HG02938 (cell line): ENCODE data around the gene ADRM1.

ENCODE experiments used
- ATAC-seq: cut with Tn5 transposase; IDR thresholded peaks from one replicate; pipeline ENCODE4 v1.9.1; 2021; ENCODE audit warnings: mild to moderate bottlenecking, moderate library complexity; ENCODE audit not compliant: unreplicated experiment

The ADRM1 gene

GRCh38 chr20:62334881-62335280, 32.1 kb downstream of the ADRM1 start:
- no peak for ATAC-seq

DNA sequence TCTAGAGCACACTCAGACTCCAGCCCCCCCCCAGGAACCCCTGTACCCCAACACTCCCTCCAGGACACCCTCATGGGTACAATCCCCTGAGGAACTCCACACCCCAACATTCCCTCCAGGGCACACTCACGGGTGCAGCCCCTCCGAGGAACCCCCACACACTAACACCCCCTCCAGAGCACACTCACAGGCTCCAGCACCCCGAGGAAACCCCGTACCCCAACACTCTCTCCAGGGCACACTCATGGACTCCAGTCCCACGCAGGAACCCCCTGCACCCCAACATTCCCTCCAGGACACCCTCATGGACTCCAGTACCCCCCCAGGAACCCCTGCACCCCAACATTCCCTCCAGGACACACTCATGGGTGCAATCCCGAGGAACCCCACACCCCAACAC, 32.7 kb downstream of the ADRM1 start:
- ATAC-seq: no peak

DNA sequence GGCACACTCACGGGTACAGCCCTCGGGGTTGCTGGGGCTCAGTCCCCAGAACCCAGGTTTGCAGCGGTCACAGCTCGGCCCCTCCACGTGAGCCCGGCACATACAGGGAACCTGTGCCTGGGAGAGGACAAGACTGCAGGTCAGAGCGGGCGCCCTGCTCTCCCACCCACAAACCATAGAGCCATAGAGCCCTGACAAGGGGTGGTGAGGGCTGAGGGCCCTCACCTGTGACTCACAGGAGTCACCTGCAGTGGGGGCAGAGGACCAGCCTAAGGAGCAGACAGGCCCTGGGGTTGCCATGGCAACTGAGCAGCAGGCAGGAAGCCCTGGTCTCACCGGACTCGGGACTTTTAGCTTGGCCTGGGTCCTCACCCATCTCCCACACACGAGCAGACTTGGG, 33.5 kb downstream of the ADRM1 start:
- no peak for ATAC-seq

DNA sequence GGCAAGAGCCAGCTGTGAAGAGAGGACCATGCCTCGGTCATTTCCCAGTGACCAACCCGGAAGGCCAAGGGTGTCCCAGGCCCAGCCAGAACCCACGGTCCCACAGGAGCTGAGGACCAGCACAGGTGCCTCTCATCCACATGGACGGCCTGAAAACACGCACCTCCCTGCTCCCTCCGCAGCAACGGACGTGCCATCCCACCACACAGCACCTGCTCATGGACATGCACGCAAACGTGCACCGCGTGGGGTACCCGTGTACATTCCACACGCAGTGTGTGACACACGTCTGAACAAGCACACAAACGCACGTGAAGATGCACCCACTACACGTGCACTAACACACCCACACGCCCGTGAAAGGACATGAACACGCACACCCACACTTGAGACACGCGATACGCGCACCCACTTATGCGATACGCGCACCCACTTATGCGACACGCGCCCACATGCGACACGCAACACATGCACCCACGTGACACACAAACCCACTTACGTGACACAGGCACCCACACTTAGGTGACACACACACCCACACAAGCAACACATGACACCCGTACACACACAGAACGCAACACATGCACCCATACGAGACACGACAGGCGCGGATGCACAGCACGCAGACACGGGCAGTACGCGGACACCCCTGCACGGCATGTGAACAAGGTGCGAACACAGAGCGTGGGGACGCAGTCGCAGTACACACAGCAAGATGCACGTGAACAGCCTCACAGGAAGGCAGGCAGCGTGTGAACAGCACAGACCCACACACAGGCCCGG, 34.2 kb downstream of the ADRM1 start:
- ATAC-seq: no peak

DNA sequence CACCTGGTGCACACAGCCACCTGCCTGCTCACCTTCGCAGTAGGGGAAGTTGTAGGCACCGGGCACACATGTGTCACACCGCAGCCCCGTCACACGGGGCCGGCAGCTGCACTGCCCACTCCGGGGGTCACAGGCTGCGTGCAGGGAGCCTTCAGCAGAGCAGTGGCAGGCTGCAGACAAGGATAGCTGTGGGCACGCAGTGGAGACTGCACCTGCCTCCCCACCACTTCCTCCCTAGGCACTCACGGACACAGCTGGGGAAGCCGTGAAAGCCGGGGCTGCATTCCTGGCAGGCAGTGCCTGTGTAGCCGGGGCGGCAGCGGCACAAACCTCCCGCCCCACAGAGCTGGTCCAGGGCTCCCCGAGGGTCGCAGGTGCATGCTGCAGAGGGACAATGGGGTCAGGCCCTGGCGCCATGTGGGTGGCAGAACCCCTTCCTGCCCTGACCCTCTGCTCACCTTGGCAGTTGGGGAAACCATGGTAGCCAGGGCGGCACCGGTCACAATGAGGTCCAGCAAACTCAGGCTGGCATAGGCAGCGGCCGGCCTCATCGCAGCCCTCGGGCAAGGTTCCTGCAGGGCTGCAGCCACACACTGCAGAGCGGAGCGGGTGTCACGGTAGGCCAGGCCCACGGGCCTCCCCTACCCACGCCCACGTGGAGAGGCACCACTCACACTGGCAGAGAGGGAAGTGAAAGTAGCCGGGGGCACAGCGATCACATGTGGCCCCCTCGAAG, 34.9 kb downstream of the ADRM1 start:
- no peak for ATAC-seq

- ATAC-seq: no peak
Measured at GRCh38 chr20:62338294-62338620, 35.5 kb downstream of the ADRM1 start.

- ATAC-seq: peak; percentile 77
Measured at GRCh38 chr20:62339647-62340062, 36.9 kb downstream of the ADRM1 start.

- ATAC-seq: no peak
Measured at GRCh38 chr20:62342910-62343309, 40.1 kb downstream of the ADRM1 start.

DNA sequence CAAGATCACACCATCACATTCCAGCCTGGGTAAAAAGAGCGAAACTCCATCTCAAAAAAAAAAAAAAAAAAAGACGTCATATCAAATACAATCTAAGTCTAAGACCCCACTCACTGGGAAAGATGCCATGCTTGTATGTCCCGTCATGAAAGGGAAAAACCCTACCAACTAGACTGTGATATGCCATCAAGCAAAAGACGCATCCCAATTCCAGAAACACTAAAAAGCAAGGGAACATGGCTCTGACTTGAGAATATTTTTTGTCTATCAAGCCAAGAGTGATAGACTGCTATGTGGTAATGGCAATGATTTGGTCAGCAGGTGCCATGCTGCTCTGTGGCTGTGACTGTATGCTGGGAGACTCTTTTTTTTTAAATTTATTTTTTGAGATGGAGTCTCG, 41.3 kb downstream of the ADRM1 start:
- ATAC-seq: no peak

- no peak for ATAC-seq
Measured at GRCh38 chr20:62344782-62345181, 42.0 kb downstream of the ADRM1 start.

GRCh38 chr20:62345681-62346370, 43.0 kb downstream of the ADRM1 start:
- no peak for ATAC-seq

GRCh38 chr20:62346398-62347150, 43.8 kb downstream of the ADRM1 start:
- no peak for ATAC-seq

DNA sequence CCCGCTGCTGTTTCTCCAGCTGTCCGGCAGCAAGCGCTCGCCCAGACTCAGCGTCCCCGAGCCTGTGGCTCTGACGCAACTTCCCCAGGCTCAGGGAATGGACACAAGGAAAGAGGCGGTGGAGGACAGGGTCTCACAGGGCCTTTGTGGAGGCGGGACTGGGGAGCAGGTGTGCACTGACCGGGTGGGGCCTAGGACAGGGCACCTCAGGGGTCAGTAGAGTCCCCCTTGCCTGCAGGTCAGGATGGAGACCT, 44.3 kb downstream of the ADRM1 start:
- no peak for ATAC-seq

- ATAC-seq: no peak
Measured at GRCh38 chr20:62347445-62347844, 44.6 kb downstream of the ADRM1 start.

- no peak for ATAC-seq
Measured at GRCh38 chr20:62348604-62349003, 45.8 kb downstream of the ADRM1 start.

- ATAC-seq: no peak
Measured at GRCh38 chr20:62349556-62350097, 46.8 kb downstream of the ADRM1 start.

GRCh38 chr20:62350098-62350628, 47.4 kb downstream of the ADRM1 start:
- no peak for ATAC-seq

DNA sequence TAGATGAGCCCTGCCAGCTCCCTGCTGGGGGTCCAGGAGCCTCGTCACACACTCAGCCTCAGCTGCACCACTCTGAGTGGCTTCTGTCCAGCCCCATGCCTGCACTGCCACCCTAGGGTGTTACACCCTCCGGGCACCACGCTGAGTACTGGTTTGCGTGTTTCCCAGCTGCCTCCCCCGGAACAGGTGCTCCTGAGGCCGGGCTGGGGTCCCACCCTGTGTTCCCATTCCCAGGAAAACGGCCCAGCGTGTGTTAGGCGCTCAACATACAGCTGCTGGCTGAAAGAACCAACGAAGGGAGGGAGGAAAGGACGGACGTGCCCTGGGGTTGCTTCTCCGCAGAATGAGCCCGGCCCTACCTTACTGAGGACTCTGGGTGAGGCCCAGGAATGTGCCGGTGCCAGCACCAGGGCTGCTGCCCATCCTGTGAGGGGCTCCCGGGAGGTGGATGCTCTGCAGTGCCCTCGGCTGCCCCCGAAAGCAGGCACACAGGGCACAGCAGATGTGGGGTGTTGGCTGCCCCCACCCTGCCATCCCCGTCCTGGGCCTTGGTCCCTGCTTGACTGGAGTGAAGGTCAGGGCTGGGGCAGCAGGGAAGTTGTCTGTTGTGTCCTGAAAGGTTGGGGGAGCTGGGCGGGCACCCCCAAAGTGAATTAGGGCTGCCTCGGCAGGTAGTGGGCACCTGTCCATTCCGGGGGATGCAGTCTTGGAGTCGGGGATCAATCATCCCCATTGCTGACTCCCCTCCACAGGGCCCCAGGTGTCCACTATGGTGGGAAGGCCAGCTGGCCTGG, 48.0 kb downstream of the ADRM1 start:
- no peak for ATAC-seq

GRCh38 chr20:62351469-62352401, 48.9 kb downstream of the ADRM1 start:
- ATAC-seq: no peak
